Measurements from ENCODE around the gene GPRC5C.
"Not testable (repeated sequence)": the region's sequence is repeated elsewhere in the genome, so short reads cannot be mapped to it uniquely, and the experiment has no call there.

Gene GPRC5C

GRCh38 chr17:74475189-74475588 is 43.3 kb downstream of the GPRC5C start:
- DNase-seq: no peak

DNA sequence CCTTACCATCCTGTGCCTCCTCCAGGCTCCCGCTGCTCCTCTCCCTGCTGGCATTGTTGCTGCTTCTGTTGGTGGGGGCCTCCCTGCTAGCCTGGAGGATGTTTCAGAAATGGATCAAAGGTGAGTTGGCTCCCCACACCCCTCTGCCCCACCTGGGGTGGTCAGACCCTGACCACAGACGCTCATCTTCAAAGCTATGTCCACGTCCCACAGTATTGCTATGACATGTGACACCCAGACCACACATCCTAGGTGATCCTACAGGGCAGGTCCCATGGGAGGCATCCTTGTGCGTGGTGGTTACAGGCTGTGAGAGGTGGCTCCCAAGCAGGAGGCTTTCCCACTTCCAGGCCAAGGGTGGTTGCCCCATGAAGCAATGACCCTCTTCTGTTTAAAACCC is 45.5 kb downstream of the GPRC5C start:
- no peak for DNase-seq

- peak; percentile 53 for DNase-seq
Observed at GRCh38 chr17:74478420-74479100, 46.7 kb downstream of the GPRC5C start.

- no peak for DNase-seq
Observed at GRCh38 chr17:74480290-74480689, 48.4 kb downstream of the GPRC5C start.

- no peak for DNase-seq
Observed at GRCh38 chr17:74481621-74482020, 49.7 kb downstream of the GPRC5C start.

DNA sequence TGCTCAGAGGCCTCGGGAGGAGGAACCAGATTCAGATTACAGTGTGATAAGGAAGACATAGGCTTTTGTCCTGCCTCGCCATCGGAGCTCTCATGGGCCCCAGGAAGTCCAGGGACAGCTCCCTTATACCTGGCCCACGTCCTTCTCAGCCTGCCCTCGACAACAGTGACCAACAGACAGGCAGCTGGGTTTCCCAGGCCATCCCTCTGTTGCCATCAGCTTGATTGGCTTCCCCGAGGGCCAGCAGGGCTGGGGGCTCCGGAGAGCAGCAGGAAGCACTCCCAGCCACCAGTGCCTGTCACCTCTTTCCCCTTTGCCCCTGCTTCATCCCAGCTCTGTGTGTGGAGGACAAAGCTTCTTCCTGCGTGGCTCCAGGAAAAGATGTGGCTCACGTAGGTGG is 52.2 kb downstream of the GPRC5C start:
- DNase-seq: no peak

GRCh38 chr17:74485022-74485743 is 53.3 kb downstream of the GPRC5C start:
- DNase-seq: no peak

- DNase-seq: no peak
Observed at GRCh38 chr17:74485841-74486240, 54.0 kb downstream of the GPRC5C start.

- DNase-seq: not testable (repeated sequence)
Observed at GRCh38 chr17:74488276-74488675, 56.4 kb downstream of the GPRC5C start.

GRCh38 chr17:74490716-74491115 is 58.8 kb downstream of the GPRC5C start:
- no peak for DNase-seq

DNA sequence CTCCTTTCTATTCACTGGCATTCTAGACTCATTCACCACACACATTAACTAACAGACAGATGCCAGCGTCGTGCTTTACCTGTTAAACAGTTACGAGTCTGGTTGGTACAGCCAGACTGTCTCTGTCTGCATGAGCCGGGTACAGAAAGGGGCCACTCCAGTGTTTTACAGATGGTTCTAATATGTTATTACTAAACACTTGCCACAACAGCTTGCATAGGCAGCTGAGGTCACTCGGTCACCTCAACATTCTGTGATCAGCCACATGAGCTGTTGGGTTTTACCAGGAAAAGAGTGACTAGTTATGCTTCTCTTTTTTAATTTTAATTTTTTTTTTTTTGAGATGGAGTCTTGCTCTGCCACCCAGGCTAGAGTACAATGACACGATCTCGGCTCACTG is 59.7 kb downstream of the GPRC5C start:
- no peak for DNase-seq

- peak; percentile 81 for DNase-seq
Observed at GRCh38 chr17:74493331-74493833, 61.5 kb downstream of the GPRC5C start.
